Tibial artery (tissue), 4 donors: Measurements from ENCODE around the gene RBM15.

Experiments used
- DNase-seq, 2 donors: peaks; one replicate each; pipeline ENCODE4 v3.0.0-alpha.2; 2019
- H3K27ac ChIP-seq, 2 donors: fragments of 200-600 bp; sonication (generic) in 1 of 2; 1 replicate in 1 of 2; 2 replicates in 1 of 2; pipeline ENCODE4 v1.5.1; 2018 to 2019; ENCODE audit warnings: mild to moderate bottlenecking in 1 of 2
- H3K27me3 ChIP-seq, 2 donors: fragments of 200-600 bp; sonication (generic) in 1 of 2; one replicate each; pipeline versions ENCODE4 v1.5.1 to v1.6.0; 2016 to 2019
- H3K36me3 ChIP-seq, 3 donors: fragments of 200-600 bp; sonication (generic) in 2 of 3; one replicate each; pipeline ENCODE4 v1.5.1; 2016 to 2019; ENCODE audit warnings: mild to moderate bottlenecking in 2 of 3
- H3K4me1 ChIP-seq, 4 donors: fragments of 200-600 bp; sonication (generic) in 2 of 4; 1 replicate in 3 of 4; 2 replicates in 1 of 4; pipeline ENCODE4 v1.5.1; 2016 to 2019
- H3K4me3 ChIP-seq, 2 donors: fragments of 200-600 bp; sonication (generic) in 1 of 2; 1 replicate in 1 of 2; 2 replicates in 1 of 2; pipeline ENCODE4 v1.5.1; 2018 to 2019; ENCODE audit warnings: mild to moderate bottlenecking in 2 of 2
- H3K9me3 ChIP-seq, 3 donors: fragments of 200-600 bp; sonication (generic) in 1 of 3; one replicate each; pipeline ENCODE4 v1.5.1; 2016 to 2019
- CTCF ChIP-seq, 2 experiments: fragments of 200-600 bp in 1 of 2; fragments of 450-650 bp in 1 of 2; IDR thresholded peaks; one replicate each; pipeline ENCODE4 v1.5.1; 2017 to 2019; ENCODE audit warnings: antibody characterized with exemption in 2 of 2, mild to moderate bottlenecking in 1 of 2, moderate library complexity in 1 of 2
- intact Hi-C: fragments of 100-400 bp; cut with DNase I; formaldehyde crosslinking; loops from one replicate; pipeline ENCODE4 v1.15.0; 2023; ENCODE audit warnings: low total_unique reads

The RBM15 gene

DNA sequence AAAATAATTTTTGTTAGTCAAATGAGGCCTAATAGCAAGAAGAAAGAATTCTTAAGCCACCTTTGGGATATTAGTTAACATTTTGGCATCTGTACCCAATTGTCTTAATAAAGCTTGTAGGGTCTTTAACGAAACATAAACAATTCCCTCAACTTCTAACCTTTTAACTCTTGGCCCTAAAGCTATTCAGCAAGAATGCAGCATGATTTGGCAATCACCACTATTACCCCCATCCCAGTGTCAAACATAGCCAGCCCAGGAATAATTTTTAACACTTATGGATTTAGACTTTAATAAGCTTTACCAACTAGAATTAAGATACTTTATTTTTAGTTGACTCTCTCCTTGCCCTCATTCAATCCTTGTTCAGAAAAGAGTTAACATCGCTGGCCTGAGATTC is 54.1 kb downstream of the RBM15 start:
- peaks cover 0 to 20% (median 13%) of the 10 kb centered on the region in 4 donors for H3K4me1 ChIP-seq
- no peak overlapping the region for H3K27ac ChIP-seq
- H3K4me3 ChIP-seq = no peak overlapping the region
- peaks cover 4 to 40% (median 15%) of the 10 kb centered on the region in 3 donors for H3K36me3 ChIP-seq
- intact Hi-C loops = loop anchor here (5.0 kb wide), 1 partner anchor 56 kb away; the partner anchor contains the start of gene RBM15
- H3K27me3 ChIP-seq = no peaks in the 10 kb centered on the region
- TF ChIP-seq CTCF (IDR thresholded peaks at IDR 0.05) = no peak
- no peak for DNase-seq
- no peaks in the 10 kb centered on the region for H3K9me3 ChIP-seq

DNA sequence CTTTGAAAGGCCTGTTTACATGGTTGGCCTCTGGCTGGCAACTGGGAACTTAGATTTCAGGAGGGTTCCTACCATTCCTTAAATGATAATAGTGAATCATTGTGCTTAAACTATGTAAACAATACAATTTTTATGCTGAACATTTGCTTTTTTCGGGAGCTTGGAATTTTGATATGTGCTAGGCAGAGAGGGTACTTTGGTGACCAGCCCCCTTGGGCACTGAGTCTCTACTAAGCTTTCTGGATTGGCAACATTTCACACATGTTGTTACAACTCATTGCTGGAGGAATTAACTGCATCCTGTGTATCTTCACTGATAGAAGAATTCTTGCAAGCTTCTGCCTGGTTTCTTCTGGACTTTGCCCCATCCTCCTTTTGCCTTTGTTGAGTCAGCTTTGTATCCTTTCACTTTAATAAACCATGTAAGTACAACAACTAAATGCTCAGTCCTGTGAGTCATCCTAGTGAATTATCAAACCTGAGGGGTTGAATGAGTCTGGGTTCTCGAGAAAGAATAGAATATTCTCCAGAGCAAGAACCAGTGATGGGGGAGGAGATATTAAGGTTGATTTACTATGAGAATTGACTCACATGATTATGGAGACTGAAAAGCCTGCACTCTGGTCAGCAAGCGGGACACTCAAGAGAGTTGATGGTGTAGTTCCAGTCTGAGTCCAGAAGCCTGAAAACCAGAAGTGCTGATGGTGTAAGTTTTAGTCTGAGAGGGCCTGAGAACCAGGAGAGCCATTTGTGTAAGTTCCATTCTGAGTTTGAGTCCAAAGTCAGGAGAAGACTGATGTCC is 54.7 kb downstream of the RBM15 start:
- H3K4me1 ChIP-seq = peaks cover 0 to 15% (median 10%) of the 10 kb centered on the region in 4 donors
- H3K27me3 ChIP-seq = no peaks in the 10 kb centered on the region
- intact Hi-C loops = loop anchor here (5.0 kb wide), 1 partner anchor 57 kb away; the partner anchor contains the start of gene RBM15
- peaks cover 6 to 41% (median 15%) of the 10 kb centered on the region in 3 donors for H3K36me3 ChIP-seq
- no peak for DNase-seq
- no peak overlapping the region for H3K27ac ChIP-seq
- H3K9me3 ChIP-seq = no peaks in the 10 kb centered on the region
- no peak for TF ChIP-seq CTCF (IDR thresholded peaks at IDR 0.05)
- no peak overlapping the region for H3K4me3 ChIP-seq

GRCh38 chr1:110394493-110394820 is 55.3 kb downstream of the RBM15 start:
- no peak overlapping the region for H3K27ac ChIP-seq
- intact Hi-C loops = loop anchor here (5.0 kb wide), 1 partner anchor 57 kb away; the partner anchor contains the start of gene RBM15

More at GRCh38 chr1:110394493-110394820, 55.3 kb downstream of the RBM15 start:
- no peak for TF ChIP-seq CTCF (IDR thresholded peaks at IDR 0.05)
- Histone ChIP-seq H3K4me1 (peaks cover 0 to 11% (median 8%) of the 10 kb centered on the region in 4 donors), H3K36me3 (peaks cover 6 to 44% (median 16%) of the 10 kb centered on the region in 3 donors), H3K27me3 (no peaks in the 10 kb centered on the region), H3K4me3 (no peak overlapping the region), H3K9me3 (no peaks in the 10 kb centered on the region)
- DNase-seq = no peak
